AG04449 (cell line): ENCODE data around the gene FGF22.

Source experiments
- CTCF ChIA-PET: fragments of 350-600 bp; formaldehyde crosslinking; extraction: SDS; loops from one replicate; lab custom pipeline; 2021; ENCODE audit warnings: antibody characterized with exemption; lab: Yijun Ruan, JAX
- POLR2A ChIA-PET: fragments of 400-600, 350-600 bp; formaldehyde crosslinking; extraction: SDS; loops from one replicate; lab custom pipeline; 2020; ENCODE audit warnings: antibody characterized with exemption, inconsistent platforms; lab: Yijun Ruan, JAX
- DNase-seq: peaks from one replicate; pipeline ENCODE4 v3.0.0-alpha.2; 2010; ENCODE audit warnings: low read depth, low spot score
- H3K4me3 ChIP-seq: 2 replicates; pipeline ENCODE4 v1.5.1; 2011; ENCODE audit warnings: low read depth, mild to moderate bottlenecking, control low read depth, low read length
- TF ChIP-seq, protein P1 (sequence below): IDR thresholded peaks from one replicate; pipeline ENCODE4 v1.5.1; 2011; ENCODE audit warnings: mild to moderate bottlenecking, moderate library complexity, low read length, control low read depth, inconsistent platforms; ENCODE audit not compliant: insufficient read depth; ENCODE audit errors: missing control alignments

FGF22 gene

DNA sequence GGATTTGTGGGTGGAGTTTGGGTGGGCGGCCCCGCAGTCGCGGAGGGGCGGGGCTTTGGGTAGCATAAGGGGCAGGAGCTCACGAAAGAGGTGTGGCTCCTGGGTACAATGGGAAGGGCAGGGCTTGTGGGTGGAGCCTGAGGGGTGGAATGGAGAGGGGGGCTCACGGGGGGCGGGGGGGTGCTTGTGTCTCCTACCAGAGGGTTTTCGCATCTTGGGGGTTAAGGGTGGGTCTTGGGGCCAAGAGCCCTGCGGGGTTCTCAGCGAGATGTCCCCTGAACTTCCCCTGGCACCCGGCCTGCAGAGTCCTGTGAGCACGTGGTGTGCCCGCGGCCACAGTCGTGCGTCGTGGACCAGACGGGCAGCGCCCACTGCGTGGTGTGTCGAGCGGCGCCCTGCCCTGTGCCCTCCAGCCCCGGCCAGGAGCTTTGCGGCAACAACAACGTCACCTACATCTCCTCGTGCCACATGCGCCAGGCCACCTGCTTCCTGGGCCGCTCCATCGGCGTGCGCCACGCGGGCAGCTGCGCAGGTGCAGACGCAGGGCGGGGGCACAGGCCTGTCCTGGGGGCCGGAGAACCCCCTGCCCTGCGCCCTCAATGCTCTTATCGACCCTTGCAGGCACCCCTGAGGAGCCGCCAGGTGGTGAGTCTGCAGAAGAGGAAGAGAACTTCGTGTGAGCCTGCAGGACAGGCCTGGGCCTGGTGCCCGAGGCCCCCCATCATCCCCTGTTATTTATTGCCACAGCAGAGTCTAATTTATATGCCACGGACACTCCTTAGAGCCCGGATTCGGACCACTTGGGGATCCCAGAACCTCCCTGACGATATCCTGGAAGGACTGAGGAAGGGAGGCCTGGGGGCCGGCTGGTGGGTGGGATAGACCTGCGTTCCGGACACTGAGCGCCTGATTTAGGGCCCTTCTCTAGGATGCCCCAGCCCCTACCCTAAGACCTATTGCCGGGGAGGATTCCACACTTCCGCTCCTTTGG lies 41.6 kb downstream of the FGF22 start:
- ChIA-PET CTCF (interaction anchor here (1.6 kb wide), 1 partner anchor 53 kb away, joined by 5 read pairs; no protein-coding TSS in a partner anchor), POLR2A (interaction anchor here (1.5 kb wide), 1 partner anchor 18 kb away, joined by 6 read pairs; the partner anchor contains the start of gene RNF126)
- TF ChIP-seq, protein P1, sequence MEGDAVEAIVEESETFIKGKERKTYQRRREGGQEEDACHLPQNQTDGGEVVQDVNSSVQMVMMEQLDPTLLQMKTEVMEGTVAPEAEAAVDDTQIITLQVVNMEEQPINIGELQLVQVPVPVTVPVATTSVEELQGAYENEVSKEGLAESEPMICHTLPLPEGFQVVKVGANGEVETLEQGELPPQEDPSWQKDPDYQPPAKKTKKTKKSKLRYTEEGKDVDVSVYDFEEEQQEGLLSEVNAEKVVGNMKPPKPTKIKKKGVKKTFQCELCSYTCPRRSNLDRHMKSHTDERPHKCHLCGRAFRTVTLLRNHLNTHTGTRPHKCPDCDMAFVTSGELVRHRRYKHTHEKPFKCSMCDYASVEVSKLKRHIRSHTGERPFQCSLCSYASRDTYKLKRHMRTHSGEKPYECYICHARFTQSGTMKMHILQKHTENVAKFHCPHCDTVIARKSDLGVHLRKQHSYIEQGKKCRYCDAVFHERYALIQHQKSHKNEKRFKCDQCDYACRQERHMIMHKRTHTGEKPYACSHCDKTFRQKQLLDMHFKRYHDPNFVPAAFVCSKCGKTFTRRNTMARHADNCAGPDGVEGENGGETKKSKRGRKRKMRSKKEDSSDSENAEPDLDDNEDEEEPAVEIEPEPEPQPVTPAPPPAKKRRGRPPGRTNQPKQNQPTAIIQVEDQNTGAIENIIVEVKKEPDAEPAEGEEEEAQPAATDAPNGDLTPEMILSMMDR, result no peak
- no peak for DNase-seq
- H3K4me3 ChIP-seq, result no peak overlapping the region

DNA sequence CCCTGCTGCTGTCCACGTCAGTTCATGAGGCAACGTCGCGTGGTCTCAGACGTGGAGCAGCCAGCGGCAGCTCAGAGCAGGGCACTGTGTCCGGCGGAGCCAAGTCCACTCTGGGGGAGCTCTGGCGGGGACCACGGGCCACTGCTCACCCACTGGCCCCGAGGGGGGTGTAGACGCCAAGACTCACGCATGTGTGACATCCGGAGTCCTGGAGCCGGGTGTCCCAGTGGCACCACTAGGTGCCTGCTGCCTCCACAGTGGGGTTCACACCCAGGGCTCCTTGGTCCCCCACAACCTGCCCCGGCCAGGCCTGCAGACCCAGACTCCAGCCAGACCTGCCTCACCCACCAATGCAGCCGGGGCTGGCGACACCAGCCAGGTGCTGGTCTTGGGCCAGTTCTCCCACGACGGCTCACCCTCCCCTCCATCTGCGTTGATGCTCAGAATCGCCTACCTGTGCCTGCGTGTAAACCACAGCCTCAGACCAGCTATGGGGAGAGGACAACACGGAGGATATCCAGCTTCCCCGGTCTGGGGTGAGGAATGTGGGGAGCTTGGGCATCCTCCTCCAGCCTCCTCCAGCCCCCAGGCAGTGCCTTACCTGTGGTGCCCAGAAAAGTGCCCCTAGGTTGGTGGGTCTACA lies 43.1 kb downstream of the FGF22 start:
- POLR2A ChIA-PET, result no interaction called here
- TF ChIP-seq, protein P1, result no peak
- no peak for DNase-seq
- H3K4me3 ChIP-seq, result no peak overlapping the region
- CTCF ChIA-PET, result no interaction called here

- no peak for DNase-seq
These were observed 45.8 kb downstream of the FGF22 start for GRCh38 chr19:685454-685931.

GRCh38 chr19:686589-687297 lies 47.1 kb downstream of the FGF22 start:
- ChIA-PET POLR2A (no interaction called here), CTCF (no interaction called here)
- no peak for DNase-seq
- no peak overlapping the region for H3K4me3 ChIP-seq
- TF ChIP-seq, protein P1, result no peak

More at GRCh38 chr19:685454-685931, 45.8 kb downstream of the FGF22 start:
- TF ChIP-seq, protein P1, result no peak
- H3K4me3 ChIP-seq, result no peak overlapping the region
- ChIA-PET POLR2A (no interaction called here), CTCF (no interaction called here)

GRCh38 chr19:687569-688166 lies 48.0 kb downstream of the FGF22 start:
- ChIA-PET POLR2A (no interaction called here), CTCF (no interaction called here)
- DNase-seq, result no peak
- no peak overlapping the region for H3K4me3 ChIP-seq
- TF ChIP-seq, protein P1, result no peak
